ENCODE data around the gene SCGN. TPM values are rescaled to one million over a fixed set of nuclear protein-coding genes. Genes with fewer than 3 reads are reported as not detected.

SCGN gene
- total RNA-seq, 1 donor: not detected

DNA sequence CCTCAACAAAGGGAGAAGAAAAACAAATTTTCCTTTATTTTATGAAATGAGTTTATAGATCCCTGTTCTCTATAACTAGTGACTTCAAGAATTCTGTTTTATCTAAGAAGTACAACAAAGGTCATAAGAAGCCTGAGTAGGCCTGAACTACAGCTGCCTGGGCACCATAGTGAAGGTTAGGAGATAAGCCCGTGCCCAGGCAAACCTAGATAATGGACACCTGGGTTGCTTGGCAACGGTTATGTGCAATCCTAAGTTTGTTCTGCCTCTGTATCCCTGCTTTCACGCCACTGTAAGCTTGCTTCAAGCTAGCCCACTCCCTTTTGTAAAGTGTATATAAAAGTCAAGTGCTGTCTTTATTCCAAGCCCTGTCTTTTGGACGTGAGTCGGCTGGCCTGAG lies 23.2 kb downstream of the SCGN start:
- DNase-seq (ENCODE audit: low read depth): no peak
- H3K4me3 ChIP-seq (ENCODE audit: low read depth, low read length): no peak overlapping the region
- TF ChIP-seq, protein P1, sequence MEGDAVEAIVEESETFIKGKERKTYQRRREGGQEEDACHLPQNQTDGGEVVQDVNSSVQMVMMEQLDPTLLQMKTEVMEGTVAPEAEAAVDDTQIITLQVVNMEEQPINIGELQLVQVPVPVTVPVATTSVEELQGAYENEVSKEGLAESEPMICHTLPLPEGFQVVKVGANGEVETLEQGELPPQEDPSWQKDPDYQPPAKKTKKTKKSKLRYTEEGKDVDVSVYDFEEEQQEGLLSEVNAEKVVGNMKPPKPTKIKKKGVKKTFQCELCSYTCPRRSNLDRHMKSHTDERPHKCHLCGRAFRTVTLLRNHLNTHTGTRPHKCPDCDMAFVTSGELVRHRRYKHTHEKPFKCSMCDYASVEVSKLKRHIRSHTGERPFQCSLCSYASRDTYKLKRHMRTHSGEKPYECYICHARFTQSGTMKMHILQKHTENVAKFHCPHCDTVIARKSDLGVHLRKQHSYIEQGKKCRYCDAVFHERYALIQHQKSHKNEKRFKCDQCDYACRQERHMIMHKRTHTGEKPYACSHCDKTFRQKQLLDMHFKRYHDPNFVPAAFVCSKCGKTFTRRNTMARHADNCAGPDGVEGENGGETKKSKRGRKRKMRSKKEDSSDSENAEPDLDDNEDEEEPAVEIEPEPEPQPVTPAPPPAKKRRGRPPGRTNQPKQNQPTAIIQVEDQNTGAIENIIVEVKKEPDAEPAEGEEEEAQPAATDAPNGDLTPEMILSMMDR (IDR thresholded peaks at IDR 0.05; ENCODE audit: insufficient read depth, low read length): no peak

DNA sequence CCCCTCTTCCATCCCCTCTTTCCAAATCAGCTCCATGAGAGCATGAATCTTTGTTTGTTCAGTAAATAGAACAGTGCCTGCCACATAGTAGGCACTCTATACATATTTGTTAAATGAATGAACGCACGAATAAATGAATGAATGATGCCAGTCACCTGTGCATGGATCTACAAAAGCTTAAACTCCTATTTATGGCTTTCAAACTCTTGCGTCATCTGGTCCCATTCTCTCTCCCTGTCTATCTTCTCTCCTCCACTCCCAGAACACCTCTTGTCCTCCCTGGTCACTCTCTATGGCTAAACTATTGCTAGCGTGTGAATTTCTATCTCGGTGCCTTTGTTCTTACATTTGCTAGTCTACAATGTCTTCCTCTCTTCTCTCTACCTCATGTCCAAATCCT lies 24.8 kb downstream of the SCGN start:
- no peak for DNase-seq (ENCODE audit: low read depth)
- no peak overlapping the region for H3K4me3 ChIP-seq (ENCODE audit: low read depth, low read length)
- TF ChIP-seq, protein P1 (IDR thresholded peaks at IDR 0.05; ENCODE audit: insufficient read depth, low read length): no peak

DNA sequence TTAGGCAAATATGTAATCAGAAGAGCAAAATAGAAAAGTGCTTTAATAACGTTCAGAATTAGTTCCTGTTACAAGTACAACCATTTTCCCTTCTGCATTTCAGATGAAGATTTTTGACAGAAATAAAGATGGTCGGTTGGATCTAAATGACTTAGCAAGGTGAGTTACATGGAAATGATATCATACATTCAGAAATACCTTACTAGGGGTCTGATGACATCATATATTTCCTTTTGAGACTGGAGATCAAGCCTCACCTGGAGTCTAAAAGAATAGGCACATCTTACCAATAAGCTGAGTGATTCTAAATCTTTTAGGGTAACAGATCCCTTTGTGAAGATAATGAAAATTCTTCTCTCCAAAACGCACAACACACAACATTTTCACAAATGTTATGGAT lies 29.8 kb downstream of the SCGN start:
- DNase-seq (ENCODE audit: low read depth): no peak
- TF ChIP-seq, protein P1 (IDR thresholded peaks at IDR 0.05; ENCODE audit: insufficient read depth, low read length): no peak
- H3K4me3 ChIP-seq (ENCODE audit: low read depth, low read length): no peak overlapping the region

DNA sequence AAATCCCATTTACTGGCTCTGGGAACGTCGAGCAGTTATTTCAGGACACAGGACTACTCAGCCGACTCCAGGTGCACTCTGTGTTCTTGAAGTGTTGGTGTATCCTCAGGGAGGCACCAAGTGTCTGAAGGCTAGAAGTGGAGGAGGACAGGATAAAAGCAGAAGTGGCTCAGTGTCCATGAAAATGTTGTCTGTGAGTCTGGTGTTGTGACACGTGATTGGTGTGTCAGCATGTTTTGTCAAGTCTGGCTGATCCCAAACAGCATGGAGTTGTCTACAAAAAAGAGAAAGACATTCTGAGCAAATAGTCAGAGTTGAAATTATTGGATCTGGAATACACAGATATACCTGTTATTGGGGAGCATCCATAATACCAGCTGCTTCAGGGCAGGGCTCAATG lies 30.3 kb downstream of the SCGN start:
- DNase-seq (ENCODE audit: low read depth): no peak
- H3K4me3 ChIP-seq (ENCODE audit: low read depth, low read length): no peak overlapping the region
- TF ChIP-seq, protein P1 (IDR thresholded peaks at IDR 0.05; ENCODE audit: insufficient read depth, low read length): no peak

DNA sequence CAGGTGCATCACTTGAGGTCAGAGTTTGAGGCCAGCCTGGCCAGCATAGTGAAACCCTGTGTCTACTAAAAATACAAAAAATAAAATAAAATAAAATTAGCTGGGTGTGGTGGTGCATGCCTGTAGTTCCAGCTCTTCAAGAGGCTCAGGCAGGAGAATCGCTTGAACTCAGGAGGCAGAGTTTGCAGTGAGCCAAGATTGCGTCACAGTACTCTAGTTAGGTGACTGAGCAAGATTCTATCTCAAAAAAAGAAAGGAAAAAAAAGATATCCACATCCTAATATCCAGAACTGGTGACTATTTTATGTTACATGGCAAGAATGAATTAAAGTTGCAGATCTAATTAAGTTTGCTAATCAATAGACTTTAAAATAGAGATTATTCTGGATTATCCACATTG lies 32.5 kb downstream of the SCGN start:
- no peak overlapping the region for H3K4me3 ChIP-seq (ENCODE audit: low read depth, low read length)
- no peak for DNase-seq (ENCODE audit: low read depth)
- TF ChIP-seq, protein P1 (IDR thresholded peaks at IDR 0.05; ENCODE audit: insufficient read depth, low read length): no peak

DNA sequence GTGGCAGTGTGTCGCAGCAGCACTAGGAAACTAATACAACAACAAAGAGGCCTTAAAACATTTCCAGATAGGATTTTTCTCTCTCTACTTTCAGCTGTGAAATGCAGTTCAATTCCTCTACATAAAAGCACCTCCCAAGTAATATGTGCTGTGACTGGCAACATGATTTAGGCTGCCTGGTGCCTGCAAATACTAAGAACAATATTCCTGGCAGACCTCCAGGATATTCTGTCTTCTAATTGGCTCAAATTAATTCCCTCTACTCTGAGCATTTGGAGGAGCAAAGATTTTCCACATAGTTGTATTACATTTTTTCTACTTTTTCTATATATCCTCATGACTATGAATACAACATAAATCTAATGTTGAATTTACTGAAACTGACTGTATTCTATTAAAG lies 33.2 kb downstream of the SCGN start:
- DNase-seq (ENCODE audit: low read depth): no peak
- H3K4me3 ChIP-seq (ENCODE audit: low read depth, low read length): no peak overlapping the region
- TF ChIP-seq, protein P1 (IDR thresholded peaks at IDR 0.05; ENCODE audit: insufficient read depth, low read length): no peak

DNA sequence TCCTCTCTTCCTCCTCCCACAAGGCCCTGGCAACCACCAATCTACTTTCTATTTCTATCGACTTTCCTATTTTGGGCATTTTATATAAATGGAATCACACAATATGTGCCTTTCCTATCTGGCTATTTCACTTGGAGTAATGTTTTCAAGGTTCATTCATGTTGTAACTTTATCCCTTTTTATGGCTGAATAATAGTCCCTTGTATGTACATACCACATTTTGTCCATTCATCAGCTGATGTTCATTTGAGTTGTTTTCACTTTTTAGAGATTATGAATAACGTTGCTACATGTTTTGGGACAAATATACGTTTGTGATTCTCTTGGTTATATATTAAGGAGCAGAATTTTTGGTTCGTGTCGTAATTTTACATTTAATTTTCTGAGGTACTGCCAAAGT lies 33.9 kb downstream of the SCGN start:
- H3K4me3 ChIP-seq (ENCODE audit: low read depth, low read length): no peak overlapping the region
- TF ChIP-seq, protein P1 (IDR thresholded peaks at IDR 0.05; ENCODE audit: insufficient read depth, low read length): no peak
- DNase-seq (ENCODE audit: low read depth): no peak
